ENCODE results near the gene USP12. TPM values are rescaled to one million over a fixed set of nuclear protein-coding genes. Genes with fewer than 3 reads are reported as not detected.

Gene USP12
- total RNA-seq (2021): 23.1 to 26.1 TPM (median 25.1 TPM) in 3 replicates
- Bru-seq, nascent RNA: percentile 86 among the genes with signal in this experiment
- long read RNA-seq, experiment 1, full-length matches to known transcripts: 142 of 204 reads
- long read RNA-seq, experiment 1, partial matches to known transcripts: 31 of 204 reads
- long read RNA-seq, experiment 1, other reads (novel, unspliced or antisense): 31 of 204 reads
- long read RNA-seq, experiment 2, full-length matches to known transcripts: 8 of 40 reads
- long read RNA-seq, experiment 2, partial matches to known transcripts: 25 of 40 reads
- long read RNA-seq, experiment 2, other reads (novel, unspliced or antisense): 7 of 40 reads
- long read RNA-seq, experiment 3, partial matches to known transcripts: 0 of 4 reads
- long read RNA-seq, experiment 3, other reads (novel, unspliced or antisense): 4 of 4 reads

GRCh38 chr13:27171244-27171826 is at the start of gene USP12:
TSS of gene USP12 (minus strand) at chr13:27171811. CDS start at chr13:27171639, 172 bp downstream.
- peak; percentile 67 for DNase-seq (ENCODE audit: low spot score)
- ChIA-PET CTCF (interaction anchor here (0.6 to 1.3 kb wide), 2 partner anchors 27 to 186 kb away, joined by 4 to 6 read pairs; no protein-coding TSS in a partner anchor), POLR2A (no interaction called here)
- ATAC-seq: peak; percentile 54
- no peak for TF ChIP-seq IRF2 (CRISPR knock-in tag; IDR thresholded peaks at IDR 0.05; ENCODE audit: borderline replicate concordance, low read depth)
- TF ChIP-seq OVOL2 (CRISPR knock-in tag; IDR thresholded peaks at IDR 0.05; ENCODE audit: borderline replicate concordance): no peak
- no peak for TF ChIP-seq ATF3 (CRISPR knock-in tag; conservative IDR thresholded peaks at IDR 0.05)
- TF ChIP-seq SOX15 (CRISPR knock-in tag; IDR thresholded peaks at IDR 0.05): no peak
- no peak for TF ChIP-seq AR (CRISPR knock-in tag; IDR thresholded peaks at IDR 0.05)
- TF ChIP-seq IRF1 (CRISPR knock-in tag; IDR thresholded peaks at IDR 0.05): no peak
- TF ChIP-seq SP1 (CRISPR knock-in tag; conservative IDR thresholded peaks at IDR 0.05): 0 out of 2 replicates have a peak, but pooled peaks have one; percentile 2
- Mint-ChIP-seq H3K4me3 (peak within 1 kb of the TSS; percentile 97), H3K27ac (peak within 1 kb of the TSS; percentile 100), H3K4me1 (peaks cover 48% of the 10 kb centered on the region), H3K36me3 (no peaks in the 10 kb centered on the region), H3K27me3 (ENCODE audit: low read depth) (no peaks in the 10 kb centered on the region), H3K9me3 (no peaks in the 10 kb centered on the region)

GRCh38 chr13:27219611-27220010 is 48.0 kb upstream of the USP12 start:
- DNase-seq (ENCODE audit: low spot score) (no peak), ATAC-seq (no peak)
- H3K36me3 Mint-ChIP-seq: peaks cover 21% of the 10 kb centered on the region
- POLR2A ChIA-PET: interaction anchor here (0.6 kb wide), 1 partner anchor 157 kb away, joined by 4 read pairs; no protein-coding TSS in a partner anchor
- CTCF ChIA-PET: no interaction called here
- no peak for TF ChIP-seq ZNF396 (CRISPR knock-in tag; IDR thresholded peaks at IDR 0.05; ENCODE audit: borderline replicate concordance)
- TF ChIP-seq ZNF671 (CRISPR knock-in tag; IDR thresholded peaks at IDR 0.05): no peak
- TF ChIP-seq E2F4 (CRISPR knock-in tag; IDR thresholded peaks at IDR 0.05; ENCODE audit: borderline replicate concordance, low read depth): no peak
- TF ChIP-seq KAT7 (CRISPR knock-in tag; IDR thresholded peaks at IDR 0.05; ENCODE audit: borderline replicate concordance): no peak
- no peak for TF ChIP-seq RORB (CRISPR knock-in tag; IDR thresholded peaks at IDR 0.05)
- TF ChIP-seq FOXP1 (CRISPR knock-in tag; IDR thresholded peaks at IDR 0.05; ENCODE audit: borderline replicate concordance): no peak
- TF ChIP-seq FOXP4 (CRISPR knock-in tag; IDR thresholded peaks at IDR 0.05): no peak
- no peak for TF ChIP-seq MLX (CRISPR knock-in tag; IDR thresholded peaks at IDR 0.05)
- TF ChIP-seq PREB (CRISPR knock-in tag; IDR thresholded peaks at IDR 0.05; ENCODE audit: borderline replicate concordance): no peak
- no peak for TF ChIP-seq ATF6 (CRISPR knock-in tag; IDR thresholded peaks at IDR 0.05)
- no peak for TF ChIP-seq GTF2I (CRISPR knock-in tag; conservative IDR thresholded peaks at IDR 0.05)
- no peak for TF ChIP-seq OVOL2 (CRISPR knock-in tag; IDR thresholded peaks at IDR 0.05; ENCODE audit: borderline replicate concordance)
- no peak for TF ChIP-seq ATF1 (CRISPR knock-in tag; IDR thresholded peaks at IDR 0.05)
- TF ChIP-seq CREB1 (CRISPR knock-in tag; IDR thresholded peaks at IDR 0.05): no peak
- H3K4me1 Mint-ChIP-seq: peaks cover 11% of the 10 kb centered on the region
- no peak overlapping the region for H3K4me3 Mint-ChIP-seq
- peaks cover 39% of the 10 kb centered on the region for H3K9me3 Mint-ChIP-seq
- peaks cover 89% of the 10 kb centered on the region for H3K27me3 Mint-ChIP-seq (ENCODE audit: low read depth)
- H3K27ac Mint-ChIP-seq: no peak overlapping the region
